ENCODE measurements around the gene CREBL2.

GRCh38 chr12:12604740-12605139, 6.9 kb upstream of the CREBL2 start:
- TF ChIP-seq CTCF (IDR thresholded peaks at IDR 0.05) (no peak), POLR2AphosphoS5 (IDR thresholded peaks at IDR 0.05) (no peak), POLR2A (IDR thresholded peaks at IDR 0.05) (no peak)
